ENCODE data around the gene CHAC1. TPM values are rescaled to one million over a fixed set of nuclear protein-coding genes. Genes with fewer than 3 reads are reported as not detected.

CHAC1 gene
- polyA plus RNA-seq, 6 donors from 2014 or later = 0.22 to 0.73 TPM; not detected in 4

DNA sequence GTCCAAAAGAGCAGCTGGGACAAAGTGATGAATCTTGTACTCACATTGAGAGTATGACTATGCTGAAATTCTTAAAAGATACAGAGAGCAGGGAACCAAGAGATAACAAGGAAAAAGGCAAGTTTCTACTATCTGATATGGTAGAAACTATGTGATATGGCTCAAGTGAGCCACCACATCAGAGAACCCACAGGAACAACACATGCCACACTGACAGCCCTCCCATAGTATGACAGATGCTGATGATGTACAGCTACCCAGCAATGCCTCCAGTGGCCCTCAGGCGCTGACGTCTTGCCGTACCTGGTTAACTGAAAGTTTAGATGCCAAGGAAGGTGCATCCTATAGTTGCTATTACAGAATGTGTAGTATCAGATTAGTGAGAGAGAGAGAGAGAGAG, 42.4 kb downstream of the CHAC1 start:
- H3K4me1 Mint-ChIP-seq = peaks cover 0 to 6% (median 0%) of the 10 kb centered on the region in 3 donors
- no peak for DNase-seq
- H3K4me3 Mint-ChIP-seq = no peak overlapping the region

DNA sequence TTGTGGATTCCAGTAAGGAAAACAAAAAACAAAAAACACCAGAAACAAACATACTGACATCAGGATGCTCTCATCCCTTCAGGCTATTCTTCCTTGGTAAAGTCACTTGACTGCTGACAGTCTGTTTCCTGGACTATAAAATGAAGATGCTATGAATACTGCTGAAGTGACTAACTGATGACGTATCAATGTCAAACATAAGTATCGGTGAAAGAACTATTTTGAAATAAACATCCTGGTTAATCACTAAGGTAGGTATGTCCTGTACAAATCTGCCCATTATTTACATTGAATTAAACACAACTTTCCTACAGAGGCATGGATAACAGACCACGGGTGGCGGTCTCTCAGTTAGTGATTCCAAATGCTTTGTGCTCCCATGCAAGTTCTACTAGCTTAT, 45.9 kb downstream of the CHAC1 start:
- H3K27ac Mint-ChIP-seq = no peak overlapping the region
- no peaks in the 10 kb centered on the region for H3K4me1 Mint-ChIP-seq
- DNase-seq (no peak), ATAC-seq (ENCODE audit: low read depth in 2 of 2) (no peak)
- H3K4me3 Mint-ChIP-seq = no peak overlapping the region
- peaks cover 16 to 19% of the 10 kb centered on the region in 2 donors for H3K36me3 Mint-ChIP-seq
- no peaks in the 10 kb centered on the region for H3K9me3 Mint-ChIP-seq
- H3K27me3 Mint-ChIP-seq = no peaks in the 10 kb centered on the region

More for the DNA sequence above, 42.4 kb downstream of the CHAC1 start:
- H3K36me3 Mint-ChIP-seq = peaks cover 24 to 39% of the 10 kb centered on the region in 2 donors
- H3K27ac Mint-ChIP-seq = peak overlapping the region in 1 of 6 donors; percentile 26
- no peaks in the 10 kb centered on the region for H3K27me3 Mint-ChIP-seq
- no peaks in the 10 kb centered on the region for H3K9me3 Mint-ChIP-seq
- no peak for ATAC-seq (ENCODE audit: low read depth in 2 of 2)

DNA sequence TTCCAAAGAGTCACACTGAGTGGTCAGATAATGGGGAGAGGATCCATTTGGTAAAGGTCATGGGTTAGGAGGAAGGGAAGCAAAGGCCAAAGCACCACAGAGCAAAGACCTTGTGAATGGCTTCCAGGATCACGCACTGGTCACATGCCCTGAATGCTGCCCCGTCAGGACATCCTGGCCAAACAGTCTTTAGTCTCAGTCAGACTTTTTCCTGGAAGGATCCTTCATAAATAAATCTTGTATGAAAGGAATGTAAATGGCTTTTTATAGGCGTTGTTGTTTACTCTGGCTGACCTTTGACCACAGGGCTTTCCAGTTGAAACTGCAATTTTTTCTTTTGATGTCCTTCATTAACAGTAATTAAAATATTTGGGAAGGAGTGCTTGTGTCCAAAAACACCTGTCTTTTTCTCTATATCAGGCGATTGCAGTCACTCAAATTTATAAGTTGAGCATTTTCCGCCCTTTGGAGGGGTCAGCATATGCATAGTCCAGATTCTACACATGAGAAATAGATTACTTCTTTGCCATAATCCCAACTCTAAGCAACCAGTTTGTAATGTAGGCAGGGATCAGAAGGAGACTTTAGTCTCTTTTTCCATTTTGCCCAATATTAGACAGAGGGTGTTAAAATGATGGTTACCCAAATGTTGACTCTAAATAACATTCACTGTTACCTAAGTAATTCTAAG, 48.4 kb downstream of the CHAC1 start:
- no peak for ATAC-seq (ENCODE audit: low read depth in 2 of 2)
- no peaks in the 10 kb centered on the region for H3K9me3 Mint-ChIP-seq
- no peak overlapping the region for H3K27ac Mint-ChIP-seq
- no peaks in the 10 kb centered on the region for H3K27me3 Mint-ChIP-seq
- DNase-seq = no peak
- no peaks in the 10 kb centered on the region for H3K4me1 Mint-ChIP-seq
- H3K36me3 Mint-ChIP-seq = peaks cover 7 to 10% of the 10 kb centered on the region in 2 donors
- H3K4me3 Mint-ChIP-seq = no peak overlapping the region

DNA sequence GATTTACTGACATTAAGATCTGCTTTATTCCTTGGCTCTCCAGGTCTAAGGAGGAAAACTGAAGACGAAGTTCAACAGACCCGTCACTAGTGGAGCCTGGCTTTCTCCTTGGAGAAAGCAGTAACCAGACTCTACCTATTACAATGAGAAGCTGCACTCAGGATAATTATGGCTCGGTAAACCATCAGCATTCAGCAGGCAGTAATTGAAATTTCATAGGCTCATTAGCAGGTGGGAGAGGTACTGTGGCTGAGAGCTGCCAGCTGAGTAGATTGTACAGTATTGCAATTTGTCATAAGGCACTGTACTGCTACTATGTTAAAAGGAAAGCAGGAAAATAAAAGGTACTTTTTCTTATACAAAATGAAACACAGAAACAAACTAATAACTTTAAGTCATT, 51.2 kb downstream of the CHAC1 start:
- Mint-ChIP-seq H3K4me3 (no peak overlapping the region), H3K27me3 (no peaks in the 10 kb centered on the region), H3K27ac (no peak overlapping the region), H3K9me3 (no peaks in the 10 kb centered on the region), H3K36me3 (peaks cover 4 to 7% of the 10 kb centered on the region in 2 donors), H3K4me1 (no peaks in the 10 kb centered on the region)
- DNase-seq = no peak
- ATAC-seq (ENCODE audit: low read depth in 2 of 2) = no peak

Other genes with a start within 250 kb of the CHAC1 start
- gene RMDN3, start 198.2 kb upstream of the CHAC1 start, polyA plus RNA-seq (ENCODE audit: low read depth in 6 of 6) = 10 to 100 TPM; 10.7 to 17.2 (median 12.1) TPM
- gene GCHFR, start 189.4 kb upstream of the CHAC1 start, polyA plus RNA-seq (ENCODE audit: low read depth in 6 of 6) = 10 to 100 TPM; 22.8 to 40.4 (median 27.6) TPM
- 1 to 10 TPM in 1 of 6 donors, under 1 TPM in 3, not detected in 2; 0.20 to 1.1 (median 0.49) TPM for gene C15orf62, start 183.5 kb upstream of the CHAC1 start, polyA plus RNA-seq (ENCODE audit: low read depth in 6 of 6)
- gene ZFYVE19, start 146.4 kb upstream of the CHAC1 start, polyA plus RNA-seq (ENCODE audit: low read depth in 6 of 6) = 10 to 100 TPM in 5 of 6 donors, 1 to 10 TPM in 1; 9.5 to 27.7 (median 12.9) TPM
- gene DNAJC17, start 146.0 kb upstream of the CHAC1 start, polyA plus RNA-seq (ENCODE audit: low read depth in 6 of 6) = 10 to 100 TPM; 13.7 to 45.8 (median 28.7) TPM
- gene PPP1R14D, start 124.8 kb upstream of the CHAC1 start, polyA plus RNA-seq (ENCODE audit: low read depth in 6 of 6) = not detected
- 1 to 10 TPM; 3.8 to 7.0 (median 5.4) TPM for gene SPINT1, start 109.4 kb upstream of the CHAC1 start, polyA plus RNA-seq (ENCODE audit: low read depth in 6 of 6)
- gene RHOV, start 79.2 kb upstream of the CHAC1 start, polyA plus RNA-seq (ENCODE audit: low read depth in 6 of 6) = not detected
- 10 to 100 TPM; 21.2 to 33.6 (median 23.5) TPM for gene VPS18, start 59.0 kb upstream of the CHAC1 start, polyA plus RNA-seq (ENCODE audit: low read depth in 6 of 6)
- not detected for gene DLL4, start 24.1 kb upstream of the CHAC1 start, polyA plus RNA-seq (ENCODE audit: low read depth in 6 of 6)
- 10 to 100 TPM in 1 of 6 donors, 1 to 10 TPM in 5; 3.4 to 17.1 (median 7.5) TPM for gene INO80, start 162.8 kb downstream of the CHAC1 start, polyA plus RNA-seq (ENCODE audit: low read depth in 6 of 6)